Measurements from ENCODE around the gene HSD17B14. TPM values are rescaled to one million over a fixed set of nuclear protein-coding genes. Genes with fewer than 3 reads are reported as not detected.

HSD17B14 gene
- total and polyA plus RNA-seq, 9 of the 15 experiments (the other 6 are each of a cell fraction or from before 2014, with no cell fraction given): 0.16 TPM; not detected in 8

DNA sequence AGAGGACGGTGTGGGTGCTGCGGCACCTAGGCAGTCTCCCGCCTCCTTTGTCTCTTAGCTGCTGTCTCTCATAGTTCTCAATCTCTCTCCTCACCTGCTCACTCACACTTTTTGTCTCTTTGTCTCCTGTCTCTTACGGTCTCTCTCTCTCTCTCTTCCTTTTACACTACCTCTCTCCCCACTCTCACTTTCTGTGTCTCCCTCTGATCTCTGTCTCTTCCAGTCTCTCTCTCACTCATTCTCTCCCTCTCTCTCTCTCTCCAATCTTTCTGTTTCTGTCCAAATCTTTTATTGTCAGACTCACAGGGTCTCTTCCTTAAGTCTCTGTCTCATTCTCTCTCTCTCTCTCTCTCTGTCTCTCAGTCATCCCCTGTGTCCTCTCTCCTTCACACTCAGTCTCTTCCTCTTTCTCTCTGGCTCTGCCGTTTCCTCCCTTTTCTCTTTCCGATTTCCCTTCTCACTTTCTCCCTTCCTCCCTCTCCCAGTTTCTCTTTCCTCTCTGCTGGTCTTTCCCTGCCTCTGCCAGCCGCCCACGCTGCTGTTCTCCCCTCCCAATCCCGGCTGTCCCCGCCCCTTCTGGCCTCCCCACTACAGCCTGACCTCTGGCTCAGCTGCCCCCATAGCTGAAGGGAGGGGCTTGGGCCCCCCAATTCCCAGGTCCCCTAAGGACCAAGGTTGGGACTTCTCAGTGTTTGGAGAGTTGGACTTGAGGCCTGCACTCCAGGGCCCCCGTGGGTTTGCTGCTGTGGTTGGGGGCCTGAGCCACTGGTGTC, 32.0 kb upstream of the HSD17B14 start, which contains the start of gene PLEKHA4 (continued):
- TF ChIP-seq SPI1 (IDR thresholded peaks at IDR 0.05; ENCODE audit: borderline replicate concordance, low read depth, low read length) (peak; percentile 62; the same call in 1 of the 2 replicates), CSDE1 (IDR thresholded peaks at IDR 0.05) (no peak; a peak in 1 of 4 replicates), NFE2L1 (tag; IDR thresholded peaks at IDR 0.05; ENCODE audit: borderline replicate concordance, low read depth) (no peak), NCOA6 (IDR thresholded peaks at IDR 0.05) (no peak), ZNF76 (CRISPR knock-in tag; IDR thresholded peaks at IDR 0.05; ENCODE audit: borderline replicate concordance) (no peak), KHSRP (IDR thresholded peaks at IDR 0.05) (no peak), KLF1 (tag; IDR thresholded peaks at IDR 0.05) (no peak), ZEB2 (IDR thresholded peaks at IDR 0.05) (peak; percentile 71; the same call in 1 of the 2 replicates), MCM5 (IDR thresholded peaks at IDR 0.05; ENCODE audit: low read depth) (peak; percentile 56; the same call in 1 of the 2 replicates), SREBF1 (IDR thresholded peaks at IDR 0.05; ENCODE audit: borderline replicate concordance, low read depth, low read length) (no peak), CBX3 (IDR thresholded peaks at IDR 0.05; ENCODE audit: borderline replicate concordance in 1 of 2, low read length in 2 of 2) (no peak), SMAD1 (IDR thresholded peaks at IDR 0.05; ENCODE audit: low read depth, low read length, partially characterized antibody) (no peak), ZBTB17 (CRISPR knock-in tag; IDR thresholded peaks at IDR 0.05) (no peak), ZNF3 (CRISPR knock-in tag; IDR thresholded peaks at IDR 0.05) (no peak)
- TF ChIP-seq, protein P1, sequence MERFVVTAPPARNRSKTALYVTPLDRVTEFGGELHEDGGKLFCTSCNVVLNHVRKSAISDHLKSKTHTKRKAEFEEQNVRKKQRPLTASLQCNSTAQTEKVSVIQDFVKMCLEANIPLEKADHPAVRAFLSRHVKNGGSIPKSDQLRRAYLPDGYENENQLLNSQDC (CRISPR knock-in tag; IDR thresholded peaks at IDR 0.05): no peak
- TF ChIP-seq, protein P2, sequence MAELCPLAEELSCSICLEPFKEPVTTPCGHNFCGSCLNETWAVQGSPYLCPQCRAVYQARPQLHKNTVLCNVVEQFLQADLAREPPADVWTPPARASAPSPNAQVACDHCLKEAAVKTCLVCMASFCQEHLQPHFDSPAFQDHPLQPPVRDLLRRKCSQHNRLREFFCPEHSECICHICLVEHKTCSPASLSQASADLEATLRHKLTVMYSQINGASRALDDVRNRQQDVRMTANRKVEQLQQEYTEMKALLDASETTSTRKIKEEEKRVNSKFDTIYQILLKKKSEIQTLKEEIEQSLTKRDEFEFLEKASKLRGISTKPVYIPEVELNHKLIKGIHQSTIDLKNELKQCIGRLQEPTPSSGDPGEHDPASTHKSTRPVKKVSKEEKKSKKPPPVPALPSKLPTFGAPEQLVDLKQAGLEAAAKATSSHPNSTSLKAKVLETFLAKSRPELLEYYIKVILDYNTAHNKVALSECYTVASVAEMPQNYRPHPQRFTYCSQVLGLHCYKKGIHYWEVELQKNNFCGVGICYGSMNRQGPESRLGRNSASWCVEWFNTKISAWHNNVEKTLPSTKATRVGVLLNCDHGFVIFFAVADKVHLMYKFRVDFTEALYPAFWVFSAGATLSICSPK (IDR thresholded peaks at IDR 0.05; ENCODE audit: borderline replicate concordance): peak; percentile 96; the same call in 1 of the 2 replicates
- TF ChIP-seq, protein P3, sequence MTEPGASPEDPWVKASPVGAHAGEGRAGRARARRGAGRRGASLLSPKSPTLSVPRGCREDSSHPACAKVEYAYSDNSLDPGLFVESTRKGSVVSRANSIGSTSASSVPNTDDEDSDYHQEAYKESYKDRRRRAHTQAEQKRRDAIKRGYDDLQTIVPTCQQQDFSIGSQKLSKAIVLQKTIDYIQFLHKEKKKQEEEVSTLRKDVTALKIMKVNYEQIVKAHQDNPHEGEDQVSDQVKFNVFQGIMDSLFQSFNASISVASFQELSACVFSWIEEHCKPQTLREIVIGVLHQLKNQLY (CRISPR knock-in tag; conservative IDR thresholded peaks at IDR 0.05): no peak
- TF ChIP-seq, protein P4, sequence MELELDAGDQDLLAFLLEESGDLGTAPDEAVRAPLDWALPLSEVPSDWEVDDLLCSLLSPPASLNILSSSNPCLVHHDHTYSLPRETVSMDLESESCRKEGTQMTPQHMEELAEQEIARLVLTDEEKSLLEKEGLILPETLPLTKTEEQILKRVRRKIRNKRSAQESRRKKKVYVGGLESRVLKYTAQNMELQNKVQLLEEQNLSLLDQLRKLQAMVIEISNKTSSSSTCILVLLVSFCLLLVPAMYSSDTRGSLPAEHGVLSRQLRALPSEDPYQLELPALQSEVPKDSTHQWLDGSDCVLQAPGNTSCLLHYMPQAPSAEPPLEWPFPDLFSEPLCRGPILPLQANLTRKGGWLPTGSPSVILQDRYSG (tag; conservative IDR thresholded peaks at IDR 0.05; ENCODE audit: low read depth): no peak
- TF ChIP-seq, protein P5, sequence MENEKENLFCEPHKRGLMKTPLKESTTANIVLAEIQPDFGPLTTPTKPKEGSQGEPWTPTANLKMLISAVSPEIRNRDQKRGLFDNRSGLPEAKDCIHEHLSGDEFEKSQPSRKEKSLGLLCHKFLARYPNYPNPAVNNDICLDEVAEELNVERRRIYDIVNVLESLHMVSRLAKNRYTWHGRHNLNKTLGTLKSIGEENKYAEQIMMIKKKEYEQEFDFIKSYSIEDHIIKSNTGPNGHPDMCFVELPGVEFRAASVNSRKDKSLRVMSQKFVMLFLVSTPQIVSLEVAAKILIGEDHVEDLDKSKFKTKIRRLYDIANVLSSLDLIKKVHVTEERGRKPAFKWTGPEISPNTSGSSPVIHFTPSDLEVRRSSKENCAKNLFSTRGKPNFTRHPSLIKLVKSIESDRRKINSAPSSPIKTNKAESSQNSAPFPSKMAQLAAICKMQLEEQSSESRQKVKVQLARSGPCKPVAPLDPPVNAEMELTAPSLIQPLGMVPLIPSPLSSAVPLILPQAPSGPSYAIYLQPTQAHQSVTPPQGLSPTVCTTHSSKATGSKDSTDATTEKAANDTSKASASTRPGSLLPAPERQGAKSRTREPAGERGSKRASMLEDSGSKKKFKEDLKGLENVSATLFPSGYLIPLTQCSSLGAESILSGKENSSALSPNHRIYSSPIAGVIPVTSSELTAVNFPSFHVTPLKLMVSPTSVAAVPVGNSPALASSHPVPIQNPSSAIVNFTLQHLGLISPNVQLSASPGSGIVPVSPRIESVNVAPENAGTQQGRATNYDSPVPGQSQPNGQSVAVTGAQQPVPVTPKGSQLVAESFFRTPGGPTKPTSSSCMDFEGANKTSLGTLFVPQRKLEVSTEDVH (IDR thresholded peaks at IDR 0.05; ENCODE audit: low read depth, partially characterized antibody): peak; percentile 47
- TF ChIP-seq, protein P6, sequence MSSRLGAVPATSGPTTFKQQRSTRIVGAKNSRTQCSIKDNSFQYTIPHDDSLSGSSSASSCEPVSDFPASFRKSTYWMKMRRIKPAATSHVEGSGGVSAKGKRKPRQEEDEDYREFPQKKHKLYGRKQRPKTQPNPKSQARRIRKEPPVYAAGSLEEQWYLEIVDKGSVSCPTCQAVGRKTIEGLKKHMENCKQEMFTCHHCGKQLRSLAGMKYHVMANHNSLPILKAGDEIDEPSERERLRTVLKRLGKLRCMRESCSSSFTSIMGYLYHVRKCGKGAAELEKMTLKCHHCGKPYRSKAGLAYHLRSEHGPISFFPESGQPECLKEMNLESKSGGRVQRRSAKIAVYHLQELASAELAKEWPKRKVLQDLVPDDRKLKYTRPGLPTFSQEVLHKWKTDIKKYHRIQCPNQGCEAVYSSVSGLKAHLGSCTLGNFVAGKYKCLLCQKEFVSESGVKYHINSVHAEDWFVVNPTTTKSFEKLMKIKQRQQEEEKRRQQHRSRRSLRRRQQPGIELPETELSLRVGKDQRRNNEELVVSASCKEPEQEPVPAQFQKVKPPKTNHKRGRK (tag; IDR thresholded peaks at IDR 0.05): peak; percentile 90

Data from K562 (cell line).